ENCODE data around the gene SPATS1. TPM values are rescaled to one million over a fixed set of nuclear protein-coding genes. Genes with fewer than 3 reads are reported as not detected.

The SPATS1 gene
- total RNA-seq, 4 donors from 2014 or later = not detected

GRCh38 chr6:44338228-44339122 is 4.0 kb upstream of the SPATS1 start:
- Histone ChIP-seq H3K9me3 (no peaks in the 10 kb centered on the region), H3K4me1 (no peaks in the 10 kb centered on the region), H3K27ac (no peak overlapping the region), H3K4me3 (no peak overlapping the region), H3K27me3 (peaks cover 12 to 20% (median 16%) of the 10 kb centered on the region in 3 donors), H3K36me3 (no peaks in the 10 kb centered on the region)
- DNase-seq (peak; percentile 13 to 40), ATAC-seq (peak; percentile 75 to 93)
- TF ChIP-seq CTCF (IDR thresholded peaks at IDR 0.05 in 4 of 5, conservative IDR thresholded peaks at IDR 0.05 in 1 of 5) (peak; percentile 37 to 73 (median 68)), POLR2A (IDR thresholded peaks at IDR 0.05) (no peak)
- in situ Hi-C loops (cut with MboI; ENCODE audit: low sequenced_read_pairs in 4 of 4) = loop anchor here in 2 of 4 donors (5.0 to 25.0 kb wide), 2 partner anchors 71 to 176 kb away; partner anchors contain the start of genes CAPN11 (in 2 of the 2) and NFKBIE (in 1 of the 2)
- intact Hi-C loops (cut with DNase I; ENCODE audit: low total_unique reads) = loop anchor here (1.0 to 5.0 kb wide), 3 partner anchors 70 to 241 kb away; no protein-coding TSS in a partner anchor

GRCh38 chr6:44339301-44339700 is 3.1 kb upstream of the SPATS1 start:
- Histone ChIP-seq H3K4me3 (no peak overlapping the region), H3K9me3 (no peaks in the 10 kb centered on the region), H3K4me1 (no peaks in the 10 kb centered on the region), H3K27ac (no peak overlapping the region), H3K27me3 (peaks cover 18 to 22% (median 21%) of the 10 kb centered on the region in 3 donors), H3K36me3 (no peaks in the 10 kb centered on the region)
- DNase-seq (no peak), ATAC-seq (no peak)
- in situ Hi-C loops (cut with MboI; ENCODE audit: low sequenced_read_pairs in 4 of 4) (loop anchor here in 2 of 4 donors (5.0 to 25.0 kb wide), 2 partner anchors 72 to 177 kb away; partner anchors contain the start of genes CAPN11 (in 2 of the 2) and NFKBIE (in 1 of the 2)), intact Hi-C loops (cut with DNase I; ENCODE audit: low total_unique reads) (loop anchor here (5.0 kb wide), 2 partner anchors 167 to 242 kb away; no protein-coding TSS in a partner anchor)
- no peak for TF ChIP-seq POLR2A (IDR thresholded peaks at IDR 0.05)
- TF ChIP-seq CTCF (IDR thresholded peaks at IDR 0.05 in 4 of 5, conservative IDR thresholded peaks at IDR 0.05 in 1 of 5) = no peak

- Histone ChIP-seq H3K27ac (no peak overlapping the region), H3K27me3 (peaks cover 18 to 22% (median 21%) of the 10 kb centered on the region in 3 donors), H3K36me3 (no peaks in the 10 kb centered on the region), H3K4me1 (no peaks in the 10 kb centered on the region), H3K9me3 (no peaks in the 10 kb centered on the region), H3K4me3 (no peak overlapping the region)
- ATAC-seq (no peak), DNase-seq (no peak)
- intact Hi-C loops (cut with DNase I; ENCODE audit: low total_unique reads) = loop anchor here (5.0 kb wide), 2 partner anchors 168 to 243 kb away; no protein-coding TSS in a partner anchor
- no peak for TF ChIP-seq CTCF (IDR thresholded peaks at IDR 0.05 in 4 of 5, conservative IDR thresholded peaks at IDR 0.05 in 1 of 5)
- in situ Hi-C loops (cut with MboI; ENCODE audit: low sequenced_read_pairs in 4 of 4) = loop anchor here in 2 of 4 donors (5.0 to 25.0 kb wide), 2 partner anchors 73 to 178 kb away; partner anchors contain the start of genes CAPN11 (in 2 of the 2) and NFKBIE (in 1 of the 2)
These were observed 2.5 kb upstream of the SPATS1 start for GRCh38 chr6:44339763-44340625.

- H3K4me1 ChIP-seq = no peaks in the 10 kb centered on the region
- no peak overlapping the region for H3K27ac ChIP-seq
- H3K27me3 ChIP-seq = peaks cover 18 to 22% (median 21%) of the 10 kb centered on the region in 3 donors
- intact Hi-C loops (cut with DNase I; ENCODE audit: low total_unique reads) = no loop called here
- TF ChIP-seq CTCF (IDR thresholded peaks at IDR 0.05 in 4 of 5, conservative IDR thresholded peaks at IDR 0.05 in 1 of 5) (no peak), POLR2A (IDR thresholded peaks at IDR 0.05) (no peak)
- DNase-seq (no peak), ATAC-seq (no peak)
- no peak overlapping the region for H3K4me3 ChIP-seq
- H3K9me3 ChIP-seq = no peaks in the 10 kb centered on the region
- no peaks in the 10 kb centered on the region for H3K36me3 ChIP-seq
- in situ Hi-C loops (cut with MboI; ENCODE audit: low sequenced_read_pairs in 4 of 4) = loop anchor here in 2 of 4 donors (25.0 kb wide), 1 partner anchor 179 kb away; the partner anchor contains the start of gene CAPN11 (in 2 of the 2)
These were observed 1.2 kb upstream of the SPATS1 start for GRCh38 chr6:44341095-44341890.

All from gastrocnemius medialis (tissue), 4 donors.